Liver (tissue), 9 donors: ENCODE data around the gene KATNAL2. TPM values are rescaled to one million over a fixed set of nuclear protein-coding genes. Genes with fewer than 3 reads are reported as not detected.

Experiments
- DNase-seq: peaks from one replicate; pipeline ENCODE4 v3.0.0-alpha.2; 2017; ENCODE audit warnings: low spot score
- H3K27ac ChIP-seq, 2 donors: one replicate each; pipeline ENCODE4 v1.7.0; 2013; ENCODE audit warnings: inconsistent platforms in 2 of 2, low read length in 2 of 2, control low read depth in 1 of 2, low read depth in 1 of 2, mild to moderate bottlenecking in 1 of 2
- H3K27me3 ChIP-seq, 4 donors: one replicate each; pipeline versions ENCODE4 v1.6.1 to v1.7.0; 2013; ENCODE audit warnings: low read length in 3 of 4, inconsistent platforms in 1 of 4, mild to moderate bottlenecking in 1 of 4, moderate library complexity in 1 of 4; ENCODE audit not compliant: control insufficient read depth in 4 of 4, insufficient read depth in 4 of 4
- H3K36me3 ChIP-seq, 4 donors: one replicate each; pipeline versions ENCODE4 v1.6.1 to v1.7.0; 2013; ENCODE audit warnings: low read length in 3 of 4, mild to moderate bottlenecking in 3 of 4, low read depth in 1 of 4, moderate library complexity in 1 of 4; ENCODE audit not compliant: control insufficient read depth in 4 of 4, insufficient read depth in 3 of 4
- H3K4me1 ChIP-seq, 4 donors: one replicate each; pipeline versions ENCODE4 v1.6.1 to v1.7.0; 2013; ENCODE audit warnings: low read length in 3 of 4, mild to moderate bottlenecking in 3 of 4, moderate library complexity in 1 of 4; ENCODE audit not compliant: control insufficient read depth in 4 of 4, insufficient read depth in 4 of 4
- H3K4me3 ChIP-seq, 3 donors: one replicate each; pipeline versions ENCODE4 v1.6.1 to v1.7.0; 2013; ENCODE audit warnings: low read length in 3 of 3, control low read depth in 1 of 3, low read depth in 1 of 3, mild to moderate bottlenecking in 1 of 3
- H3K9ac ChIP-seq, 2 donors: one replicate each; pipeline ENCODE4 v1.7.0; 2013; ENCODE audit warnings: low read length in 2 of 2, mild to moderate bottlenecking in 2 of 2, moderate library complexity in 2 of 2, control low read depth in 1 of 2, low read depth in 1 of 2
- H3K9me3 ChIP-seq, 4 donors: one replicate each; pipeline versions ENCODE4 v1.6.1 to v1.7.0; 2013; ENCODE audit warnings: low read length in 3 of 4; ENCODE audit not compliant: control insufficient read depth in 4 of 4
- ATF3 ChIP-seq: IDR thresholded peaks from 2 replicates; pipeline ENCODE4 v1.6.1; 2016; ENCODE audit warnings: antibody characterized with exemption
- FOXA2 ChIP-seq: IDR thresholded peaks from 2 replicates; pipeline ENCODE4 v1.6.1; 2016; ENCODE audit warnings: antibody characterized with exemption
- GABPA ChIP-seq, 2 donors: IDR thresholded peaks in 1 of 2; conservative IDR thresholded peaks in 1 of 2; 2 replicates each; pipeline ENCODE4 v1.6.1; 2016; ENCODE audit warnings: antibody characterized with exemption in 2 of 2, mild to moderate bottlenecking in 1 of 2, moderate library complexity in 1 of 2
- HNF4A ChIP-seq, 2 donors: conservative IDR thresholded peaks; 2 replicates each; pipeline ENCODE4 v1.6.1; 2016; ENCODE audit warnings: antibody characterized with exemption in 2 of 2, mild to moderate bottlenecking in 2 of 2
- HNF4G ChIP-seq: IDR thresholded peaks from 2 replicates; pipeline ENCODE4 v1.6.1; 2016; ENCODE audit warnings: antibody characterized with exemption
- MAX ChIP-seq: IDR thresholded peaks from 2 replicates; pipeline ENCODE4 v1.6.1; 2016; ENCODE audit warnings: antibody characterized with exemption
- NR2F2 ChIP-seq: IDR thresholded peaks from 2 replicates; pipeline ENCODE4 v1.6.1; 2016; ENCODE audit warnings: antibody characterized with exemption
- RAD21 ChIP-seq, 2 donors: IDR thresholded peaks; 2 replicates each; pipeline ENCODE4 v1.6.1; 2016; ENCODE audit warnings: antibody characterized with exemption in 2 of 2, mild to moderate bottlenecking in 2 of 2
- REST ChIP-seq: IDR thresholded peaks from 2 replicates; pipeline ENCODE4 v1.6.1; 2016; ENCODE audit warnings: antibody characterized with exemption, mild to moderate bottlenecking
- RXRA ChIP-seq, 2 donors: IDR thresholded peaks; 2 replicates each; pipeline ENCODE4 v1.6.1; 2017 to 2018; ENCODE audit warnings: antibody characterized with exemption in 2 of 2, mild to moderate bottlenecking in 1 of 2
- TAF1 ChIP-seq: conservative IDR thresholded peaks from 2 replicates; pipeline ENCODE4 v1.6.1; 2016; ENCODE audit warnings: antibody characterized with exemption, mild to moderate bottlenecking
- YY1 ChIP-seq: IDR thresholded peaks from 2 replicates; pipeline ENCODE4 v1.6.1; 2016; ENCODE audit warnings: antibody characterized with exemption, mild to moderate bottlenecking
- ZBTB33 ChIP-seq: IDR thresholded peaks from 2 replicates; pipeline ENCODE4 v1.6.1; 2016; ENCODE audit warnings: antibody characterized with exemption
- WGBS: extraction: QIAGEN DNeasy Blood & Tissue Kit; methylation state at CpG from one replicate; pipeline ENCODE4 v1.1.7; 2013; 5-methylcytosine and 5-hydroxymethylcytosine counted together
- polyA plus RNA-seq, 2 donors: library from polyadenylated mRNA; stranded (reverse) in 1 of 2; unstranded in 1 of 2; fragments of 200-250 nt in 1 of 2; fragments of >200 nt in 1 of 2; fragmentation: Nextera tagmentation in 1 of 2; extraction: Ambion mirVana in 1 of 2; gene quantifications; one replicate each; pipeline versions ENCODE4 v1.2.1 to v1.2.3, GENCODE V29; 2013 to 2015
- total RNA-seq, 2 donors: library from RNA; depleted of rRNA; stranded (reverse); fragments of >200 nt; gene quantifications; one replicate each; pipeline ENCODE4 v1.2.3, GENCODE V29; 2014
- donor health status: healthy.
- donor health status: healthy.
- donor health status: healthy.
- donor health status: healthy.
- donor health status: healthy.

KATNAL2 gene
- total and polyA plus RNA-seq, 4 donors: 0.42 to 4.8 (median 1.5) TPM

- H3K9me3 ChIP-seq: no peaks in the 10 kb centered on the region
- no peak overlapping the region for H3K4me3 ChIP-seq
- no peak overlapping the region for H3K27ac ChIP-seq
- 97% methylated on average over 7 of the region's 7 CpGs for WGBS
- no peaks in the 10 kb centered on the region for H3K27me3 ChIP-seq
- no peaks in the 10 kb centered on the region for H3K4me1 ChIP-seq
- DNase-seq: no peak
- no peaks in the 10 kb centered on the region for H3K36me3 ChIP-seq
- TF ChIP-seq MAX: no peak
- no peak for TF ChIP-seq ZBTB33
- no peak for TF ChIP-seq RXRA (IDR thresholded peaks at IDR 0.05)
- no peak for TF ChIP-seq HNF4A (conservative IDR thresholded peaks at IDR 0.05)
- no peak for TF ChIP-seq GABPA (IDR thresholded peaks at IDR 0.05 in 1 of 2, conservative IDR thresholded peaks at IDR 0.05 in 1 of 2)
- TF ChIP-seq FOXA2: no peak
- TF ChIP-seq RAD21 (IDR thresholded peaks at IDR 0.05): no peak
- TF ChIP-seq NR2F2: no peak
- no peak for TF ChIP-seq HNF4G
- H3K9ac ChIP-seq: no peak overlapping the region
Observed at GRCh38 chr18:47077111-47077510, 159.7 kb downstream of the KATNAL2 start.

GRCh38 chr18:47080872-47081271 lies 163.5 kb downstream of the KATNAL2 start:
- H3K9ac ChIP-seq: no peak overlapping the region
- no peak for DNase-seq
- 99% methylated on average over 2 of the region's 2 CpGs for WGBS
- no peak overlapping the region for H3K4me3 ChIP-seq
- no peaks in the 10 kb centered on the region for H3K4me1 ChIP-seq
- no peaks in the 10 kb centered on the region for H3K27me3 ChIP-seq
- no peak overlapping the region for H3K27ac ChIP-seq
- TF ChIP-seq MAX: no peak
- TF ChIP-seq YY1: no peak
- no peak for TF ChIP-seq GABPA (IDR thresholded peaks at IDR 0.05 in 1 of 2, conservative IDR thresholded peaks at IDR 0.05 in 1 of 2)
- no peak for TF ChIP-seq FOXA2
- TF ChIP-seq ATF3: no peak
- TF ChIP-seq NR2F2: no peak
- TF ChIP-seq TAF1: no peak
- no peak for TF ChIP-seq ZBTB33
- H3K36me3 ChIP-seq: peaks cover 0 to 3% (median 0%) of the 10 kb centered on the region in 4 donors
- H3K9me3 ChIP-seq: no peaks in the 10 kb centered on the region

GRCh38 chr18:47081578-47081977 lies 164.2 kb downstream of the KATNAL2 start:
- 92% methylated on average over 2 of the region's 2 CpGs for WGBS
- H3K27ac ChIP-seq: no peak overlapping the region

More at GRCh38 chr18:47081578-47081977, 164.2 kb downstream of the KATNAL2 start:
- Histone ChIP-seq H3K9me3 (no peaks in the 10 kb centered on the region), H3K36me3 (peaks cover 0 to 3% (median 0%) of the 10 kb centered on the region in 4 donors), H3K4me3 (no peak overlapping the region), H3K9ac (no peak overlapping the region), H3K27me3 (no peaks in the 10 kb centered on the region), H3K4me1 (no peaks in the 10 kb centered on the region)
- DNase-seq: no peak
- no peak for TF ChIP-seq REST
- TF ChIP-seq FOXA2: no peak
